B cell (primary cell): Measurements from ENCODE around the gene SLC15A5. TPM values are rescaled to one million over a fixed set of nuclear protein-coding genes. Genes with fewer than 3 reads are reported as not detected.
A peak's percentile ranks its signal among the peaks of the same experiment; 100 is the strongest.

Experiments
- ATAC-seq: fragments of 200-7000 bp; cut with Tn5 transposase; one replicate; pipeline ENCODE4 v1.10.0; 2021; ENCODE audit warnings: low read depth, mild to moderate bottlenecking, moderate number of reproducible peaks, moderate library complexity
- CTCF ChIA-PET: fragments of 350-600 bp; sonication (Branson Sonifier 250); formaldehyde crosslinking; loops from one replicate; lab custom pipeline; 2021; ENCODE audit warnings: antibody characterized with exemption, inconsistent platforms; lab: Charles Lee
- POLR2A ChIA-PET: fragments of 350-600 bp; sonication (Branson Sonifier 250); formaldehyde crosslinking; loops from one replicate; lab custom pipeline; 2021; ENCODE audit warnings: antibody characterized with exemption; lab: Charles Lee
- DNase-seq: peaks from one replicate; pipeline ENCODE4 v3.0.0; 2013
- H2AFZ ChIP-seq: 2 replicates; pipeline ENCODE4 v1.6.1; 2012; ENCODE audit warnings: mild to moderate bottlenecking, low read depth, low read length; ENCODE audit not compliant: insufficient read depth, poor library complexity, severe bottlenecking
- H3K27ac ChIP-seq, 2 donors: 1 replicate in 1 of 2; 2 replicates in 1 of 2; pipeline ENCODE4 v1.5.1; 2012 to 2013; ENCODE audit warnings: low read length in 2 of 2, mild to moderate bottlenecking in 2 of 2, moderate library complexity in 1 of 2
- H3K27me3 ChIP-seq, 4 experiments: fragments of 200-600 bp in 1 of 4; sonication (generic) in 1 of 4; replicated peaks in 1 of 4; 1 replicate in 2 of 4; 2 replicates in 2 of 4; pipeline versions ENCODE4 v1.6.1 to v1.7.0; 2013 to 2016; ENCODE audit warnings: low read length in 3 of 4, mild to moderate bottlenecking in 2 of 4, mixed read lengths in 1 of 4, moderate library complexity in 1 of 4; ENCODE audit not compliant: insufficient read depth in 4 of 4, control insufficient read depth in 3 of 4; ENCODE audit errors: control extremely low read depth in 1 of 4
- H3K36me3 ChIP-seq, 2 experiments: replicated peaks in 1 of 2; 1 replicate in 1 of 2; 2 replicates in 1 of 2; pipeline versions ENCODE4 v1.6.1 to v1.7.1; 2013; ENCODE audit warnings: low read length in 1 of 2; ENCODE audit not compliant: insufficient read depth in 2 of 2, control insufficient read depth in 1 of 2; ENCODE audit errors: control extremely low read depth in 1 of 2, extremely low read depth in 1 of 2
- H3K4me1 ChIP-seq, 2 donors: fragments of 200-600 bp in 1 of 2; sonication (generic) in 1 of 2; 1 replicate in 1 of 2; 2 replicates in 1 of 2; pipeline versions ENCODE4 v1.5.1 to v1.6.1; 2013 to 2017; ENCODE audit warnings: low read length in 2 of 2; ENCODE audit not compliant: control insufficient read depth in 2 of 2, insufficient read depth in 2 of 2
- H3K4me2 ChIP-seq: replicated peaks from 2 replicates; pipeline ENCODE3; 2012; ENCODE audit warnings: mild to moderate bottlenecking, low read depth, low read length; ENCODE audit not compliant: poor library complexity, severe bottlenecking
- H3K4me3 ChIP-seq, 5 experiments: fragments of 200-600 bp in 1 of 5; sonication (generic) in 1 of 5; 1 replicate in 3 of 5; 2 replicates in 2 of 5; pipeline versions ENCODE4 v1.5.1 to v1.7.0; 2011 to 2016; ENCODE audit warnings: low read length in 4 of 5, mild to moderate bottlenecking in 4 of 5, low read depth in 2 of 5, control low read depth in 1 of 5, moderate library complexity in 1 of 5; ENCODE audit not compliant: insufficient read depth in 1 of 5; ENCODE audit errors: control extremely low read depth in 1 of 5, extremely low read depth in 1 of 5
- H3K79me2 ChIP-seq: fragments of 200-600 bp; sonication (generic); one replicate; pipeline ENCODE4 v1.6.0; 2016; ENCODE audit warnings: low read length; ENCODE audit not compliant: control insufficient read depth, insufficient read depth
- H3K9ac ChIP-seq: fragments of 200-600 bp; sonication (generic); 2 replicates; pipeline ENCODE4 v1.6.1; 2017; ENCODE audit warnings: mild to moderate bottlenecking, low read length, moderate library complexity
- H3K9me3 ChIP-seq, 3 donors: one replicate each; pipeline versions ENCODE4 v1.6.1 to v1.7.1; 2013; ENCODE audit warnings: low read length in 2 of 3; ENCODE audit not compliant: control insufficient read depth in 2 of 3, insufficient read depth in 1 of 3; ENCODE audit errors: control extremely low read depth in 1 of 3
- H4K20me1 ChIP-seq: 2 replicates; pipeline ENCODE4 v1.6.0; 2012; ENCODE audit warnings: mild to moderate bottlenecking, low read length; ENCODE audit not compliant: insufficient read depth, control insufficient read depth, poor library complexity, severe bottlenecking
- H3K27ac Mint-ChIP-seq: one replicate; pipeline ENCODE4 v1.8.0; 2021; ENCODE audit warnings: mixed read lengths
- H3K27me3 Mint-ChIP-seq: one replicate; pipeline ENCODE4 v1.8.0; 2021; ENCODE audit warnings: mixed read lengths
- H3K4me1 Mint-ChIP-seq: one replicate; pipeline ENCODE4 v1.8.0; 2021; ENCODE audit warnings: mixed read lengths
- H3K4me3 Mint-ChIP-seq: one replicate; pipeline ENCODE4 v1.8.0; 2021; ENCODE audit warnings: mixed read lengths
- H3K9me3 Mint-ChIP-seq: one replicate; pipeline ENCODE4 v1.8.0; 2022; ENCODE audit warnings: mixed read lengths; ENCODE audit not compliant: insufficient read depth
- CTCF ChIP-seq: fragments of 200-600 bp; IDR thresholded peaks from one replicate; pipeline ENCODE4 v1.8.0; 2022; ENCODE audit warnings: antibody characterized with exemption, mild to moderate bottlenecking
- EZH2 ChIP-seq: IDR thresholded peaks from 2 replicates; pipeline ENCODE4 v1.6.1; 2012; ENCODE audit warnings: borderline replicate concordance, low read depth, mild to moderate bottlenecking, moderate library complexity, low read length; ENCODE audit not compliant: insufficient read depth, poor library complexity, severe bottlenecking
- WGBS: methylation state at CpG from one replicate; pipeline ENCODE4 v1.1.5; 2013; ENCODE audit warnings: missing lambda C conversion rate; ENCODE audit not compliant: insufficient coverage; 5-methylcytosine and 5-hydroxymethylcytosine counted together
- intact Hi-C: fragments of 100-400 bp; cut with micrococcal nuclease; formaldehyde crosslinking; loops from one replicate; pipeline ENCODE4 v1.10.0; 2022
- polyA plus RNA-seq: library from polyadenylated mRNA; depleted of rRNA; stranded (reverse); fragments of >200 nt; gene quantifications from 2 replicates; pipeline ENCODE4 v1.2.3, GENCODE V29; 2012
- total RNA-seq, 2 donors: library from RNA; stranded (reverse); fragments of 120-200 nt in 1 of 2; gene quantifications; 1 replicate in 1 of 2; 2 replicates in 1 of 2; pipeline versions ENCODE4 v1.2.3 to v1.2.4, GENCODE V29; 2013 to 2022

Gene SLC15A5
- total and polyA plus RNA-seq, 2 donors (not counting 1 experiment from before 2014, with no cell fraction given): not detected

- ATAC-seq: no peak
Observed at GRCh38 chr12:16211731-16212130, 65.8 kb downstream of the SLC15A5 start.

GRCh38 chr12:16198884-16199283, 78.6 kb downstream of the SLC15A5 start:
- Mint-ChIP-seq H3K27me3 (no peaks in the 10 kb centered on the region), H3K9me3 (peaks cover 6% of the 10 kb centered on the region), H3K27ac (no peak overlapping the region), H3K4me1 (peaks cover 6% of the 10 kb centered on the region), H3K4me3 (no peak overlapping the region)
- DNase-seq: peak; percentile 29
- H3K4me1 ChIP-seq: no peaks in the 10 kb centered on the region
- H3K9ac ChIP-seq: no peak overlapping the region
- CTCF ChIA-PET: no interaction called here
- H3K27me3 ChIP-seq: no peaks in the 10 kb centered on the region
- no peaks in the 10 kb centered on the region for H3K36me3 ChIP-seq
- ATAC-seq: peak; percentile 51
- TF ChIP-seq EZH2: no peak
- no peak for TF ChIP-seq CTCF
- H3K27ac ChIP-seq: no peak overlapping the region
- WGBS: 8% methylated on average over 3 of the region's 3 CpGs
- H3K9me3 ChIP-seq: peaks cover 0 to 2% (median 0%) of the 10 kb centered on the region in 3 donors
- intact Hi-C loops: no loop called here
- no peak overlapping the region for H3K4me3 ChIP-seq
- no peaks in the 10 kb centered on the region for H4K20me1 ChIP-seq
- H3K79me2 ChIP-seq: no peaks in the 10 kb centered on the region
- POLR2A ChIA-PET: no interaction called here
- no peak overlapping the region for H2AFZ ChIP-seq
- H3K4me2 ChIP-seq: no peak overlapping the region

More at GRCh38 chr12:16211731-16212130, 65.8 kb downstream of the SLC15A5 start:
- H3K79me2 ChIP-seq: no peaks in the 10 kb centered on the region
- no peak overlapping the region for H3K27ac ChIP-seq
- ChIA-PET CTCF (no interaction called here), POLR2A (no interaction called here)
- Mint-ChIP-seq H3K9me3 (no peaks in the 10 kb centered on the region), H3K27me3 (no peaks in the 10 kb centered on the region), H3K4me3 (no peak overlapping the region), H3K27ac (no peak overlapping the region), H3K4me1 (no peaks in the 10 kb centered on the region)
- H3K9ac ChIP-seq: no peak overlapping the region
- H2AFZ ChIP-seq: no peak overlapping the region
- H3K4me1 ChIP-seq: no peaks in the 10 kb centered on the region
- H3K4me2 ChIP-seq: no peak overlapping the region
- no peak for DNase-seq
- no peaks in the 10 kb centered on the region for H3K9me3 ChIP-seq
- intact Hi-C loops: no loop called here
- no peaks in the 10 kb centered on the region for H3K36me3 ChIP-seq
- no CpG with 5 or more reads among the region's 2 CpGs for WGBS
- no peak for TF ChIP-seq EZH2
- no peak for TF ChIP-seq CTCF
- no peak overlapping the region for H3K4me3 ChIP-seq
- H3K27me3 ChIP-seq: no peaks in the 10 kb centered on the region
- H4K20me1 ChIP-seq: no peaks in the 10 kb centered on the region
